SK-N-SH treated with all-trans-retinoic acid at 6 μM for 48 hours (cell line): ENCODE data around the gene LARGE1.

Experiments
- ATAC-seq: fragments of 200-7000 bp; cut with Tn5 transposase; 3 replicates; pipeline ENCODE4 v1.9.1; 2020; ENCODE audit warnings: mild to moderate bottlenecking, moderate library complexity
- ARNTL ChIP-seq: fragments of 450-650 bp; formaldehyde crosslinking; IDR thresholded peaks from 2 replicates; pipeline ENCODE4 v1.5.0; 2020; ENCODE audit warnings: low read depth, mild to moderate bottlenecking, moderate library complexity, borderline replicate concordance
- BACH2 ChIP-seq: fragments of 250-450 bp; sonication (Bioruptor Pico); IDR thresholded peaks from 2 replicates; pipeline ENCODE4 v1.9.0; 2021; ENCODE audit warnings: mild to moderate bottlenecking, borderline replicate concordance
- CREB5 ChIP-seq: fragments of 250-450 bp; sonication (Bioruptor Pico); IDR thresholded peaks from 2 replicates; pipeline ENCODE4 v1.5.1; 2020; ENCODE audit warnings: low read depth, mild to moderate bottlenecking, moderate library complexity
- CSDC2 ChIP-seq: fragments of 250-450 bp; sonication (Bioruptor Pico); IDR thresholded peaks from 2 replicates; pipeline ENCODE4 v1.5.0; 2020; ENCODE audit warnings: mild to moderate bottlenecking, moderate library complexity
- ISL1 ChIP-seq: fragments of 250-450 bp; sonication (Bioruptor Pico); IDR thresholded peaks from 2 replicates; pipeline ENCODE4 v2.1.2; 2022; ENCODE audit warnings: mild to moderate bottlenecking, moderate library complexity
- OSR1 ChIP-seq: fragments of 250-450 bp; sonication (Bioruptor Pico); IDR thresholded peaks from 2 replicates; pipeline ENCODE4 v1.8.0; 2022; ENCODE audit warnings: moderate library complexity, mild to moderate bottlenecking, inconsistent platforms
- PPARA ChIP-seq: fragments of 250-450 bp; sonication (Bioruptor Pico); IDR thresholded peaks from 2 replicates; pipeline ENCODE4 v1.5.0; 2020; ENCODE audit warnings: mild to moderate bottlenecking, borderline replicate concordance
- RARB ChIP-seq: fragments of 250-450 bp; sonication (Bioruptor Pico); IDR thresholded peaks from 2 replicates; pipeline ENCODE4 v1.8.0; 2021; ENCODE audit warnings: mild to moderate bottlenecking, moderate library complexity
- TCF4 ChIP-seq: fragments of 250-450 bp; sonication (Bioruptor Pico); IDR thresholded peaks from 2 replicates; pipeline ENCODE4 v1.8.0; 2021; ENCODE audit warnings: mild to moderate bottlenecking, moderate library complexity, borderline replicate concordance
- TOX ChIP-seq: fragments of 250-450 bp; sonication (Bioruptor Pico); IDR thresholded peaks from 2 replicates; pipeline ENCODE4 v1.8.0; 2021; ENCODE audit warnings: mild to moderate bottlenecking, moderate library complexity, borderline replicate concordance
- TSHZ2 ChIP-seq: fragments of 250-450 bp; sonication (Bioruptor Pico); IDR thresholded peaks from 2 replicates; pipeline ENCODE4 v1.5.0; 2020; ENCODE audit warnings: mild to moderate bottlenecking, moderate library complexity
- ZC3H10 ChIP-seq: fragments of 250-450 bp; sonication (Bioruptor Pico); IDR thresholded peaks from 2 replicates; pipeline ENCODE4 v1.5.1; 2021; ENCODE audit warnings: mild to moderate bottlenecking, moderate library complexity
- ZFP3 ChIP-seq: fragments of 250-450 bp; sonication (Bioruptor Pico); IDR thresholded peaks from 2 replicates; pipeline ENCODE4 v1.5.0; 2020; ENCODE audit warnings: mild to moderate bottlenecking, moderate library complexity
- ZFP30 ChIP-seq: fragments of 450-650 bp; formaldehyde crosslinking; IDR thresholded peaks from 2 replicates; pipeline ENCODE4 v1.5.0; 2022; ENCODE audit warnings: mild to moderate bottlenecking, moderate library complexity
- ZNF565 ChIP-seq: fragments of 450-650 bp; formaldehyde crosslinking; conservative IDR thresholded peaks from 2 replicates; pipeline ENCODE4 v1.5.0; 2020; ENCODE audit warnings: low read depth, mild to moderate bottlenecking, moderate library complexity
- ZNF70 ChIP-seq: fragments of 450-650 bp; formaldehyde crosslinking; IDR thresholded peaks from 2 replicates; pipeline ENCODE4 v1.5.0; 2020; ENCODE audit warnings: mild to moderate bottlenecking, moderate library complexity
- ZNF8 ChIP-seq: fragments of 450-650 bp; formaldehyde crosslinking; IDR thresholded peaks from 2 replicates; pipeline ENCODE4 v1.5.0; 2020; ENCODE audit warnings: mild to moderate bottlenecking, moderate library complexity
- TF ChIP-seq, protein P1 (sequence below): fragments of 250-450 bp; sonication (Bioruptor Pico); IDR thresholded peaks from 2 replicates; pipeline ENCODE4 v1.8.0; 2021; ENCODE audit warnings: low read depth, mild to moderate bottlenecking, moderate library complexity, borderline replicate concordance
- TF ChIP-seq, protein P2 (sequence below): fragments of 250-450 bp; sonication (Bioruptor Pico); IDR thresholded peaks from 2 replicates; pipeline ENCODE4 v1.8.0; 2020; ENCODE audit warnings: mild to moderate bottlenecking, moderate library complexity, borderline replicate concordance
- TF ChIP-seq, protein P3 (sequence below): fragments of 250-450 bp; sonication (Bioruptor Pico); IDR thresholded peaks from 2 replicates; pipeline ENCODE4 v1.5.1; 2021; ENCODE audit warnings: mild to moderate bottlenecking, moderate library complexity

Gene LARGE1

DNA sequence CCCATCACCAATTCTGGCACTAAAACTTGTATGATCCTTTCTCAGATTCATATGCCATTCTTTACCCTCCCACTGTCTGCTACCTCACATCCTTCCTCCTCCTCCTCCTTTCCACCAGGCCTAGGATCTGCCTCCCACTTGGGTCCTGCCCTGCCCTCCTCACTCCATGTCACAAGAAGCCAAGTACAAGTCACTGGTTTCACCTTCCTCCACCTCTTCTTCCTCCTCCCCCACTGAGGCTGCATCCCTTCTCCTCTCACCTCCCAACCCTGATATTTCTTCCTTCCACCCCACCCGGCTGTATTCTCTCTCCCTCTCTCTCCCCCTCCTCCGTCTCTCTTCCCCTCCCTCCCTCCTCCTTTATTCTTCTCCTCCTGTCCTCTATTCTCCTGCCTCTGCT, 46.6 kb downstream of the LARGE1 start:
- ATAC-seq = no peak
- TF ChIP-seq, protein P1, sequence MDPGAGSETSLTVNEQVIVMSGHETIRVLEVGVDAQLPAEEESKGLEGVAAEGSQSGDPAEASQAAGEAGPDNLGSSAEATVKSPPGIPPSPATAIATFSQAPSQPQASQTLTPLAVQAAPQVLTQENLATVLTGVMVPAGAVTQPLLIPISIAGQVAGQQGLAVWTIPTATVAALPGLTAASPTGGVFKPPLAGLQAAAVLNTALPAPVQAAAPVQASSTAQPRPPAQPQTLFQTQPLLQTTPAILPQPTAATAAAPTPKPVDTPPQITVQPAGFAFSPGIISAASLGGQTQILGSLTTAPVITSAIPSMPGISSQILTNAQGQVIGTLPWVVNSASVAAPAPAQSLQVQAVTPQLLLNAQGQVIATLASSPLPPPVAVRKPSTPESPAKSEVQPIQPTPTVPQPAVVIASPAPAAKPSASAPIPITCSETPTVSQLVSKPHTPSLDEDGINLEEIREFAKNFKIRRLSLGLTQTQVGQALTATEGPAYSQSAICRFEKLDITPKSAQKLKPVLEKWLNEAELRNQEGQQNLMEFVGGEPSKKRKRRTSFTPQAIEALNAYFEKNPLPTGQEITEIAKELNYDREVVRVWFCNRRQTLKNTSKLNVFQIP = no peak
- TF ChIP-seq CREB5 (CRISPR knock-in tag) (no peak), ZNF565 (CRISPR knock-in tag) (no peak), ZFP3 (CRISPR knock-in tag) (no peak), ZC3H10 (CRISPR knock-in tag) (no peak), ZNF70 (no peak), ZNF8 (no peak), OSR1 (CRISPR knock-in tag) (no peak), BACH2 (no peak), PPARA (CRISPR knock-in tag) (no peak), TSHZ2 (no peak), ZFP30 (CRISPR knock-in tag) (no peak), RARB (CRISPR knock-in tag) (no peak)
- TF ChIP-seq, protein P2, sequence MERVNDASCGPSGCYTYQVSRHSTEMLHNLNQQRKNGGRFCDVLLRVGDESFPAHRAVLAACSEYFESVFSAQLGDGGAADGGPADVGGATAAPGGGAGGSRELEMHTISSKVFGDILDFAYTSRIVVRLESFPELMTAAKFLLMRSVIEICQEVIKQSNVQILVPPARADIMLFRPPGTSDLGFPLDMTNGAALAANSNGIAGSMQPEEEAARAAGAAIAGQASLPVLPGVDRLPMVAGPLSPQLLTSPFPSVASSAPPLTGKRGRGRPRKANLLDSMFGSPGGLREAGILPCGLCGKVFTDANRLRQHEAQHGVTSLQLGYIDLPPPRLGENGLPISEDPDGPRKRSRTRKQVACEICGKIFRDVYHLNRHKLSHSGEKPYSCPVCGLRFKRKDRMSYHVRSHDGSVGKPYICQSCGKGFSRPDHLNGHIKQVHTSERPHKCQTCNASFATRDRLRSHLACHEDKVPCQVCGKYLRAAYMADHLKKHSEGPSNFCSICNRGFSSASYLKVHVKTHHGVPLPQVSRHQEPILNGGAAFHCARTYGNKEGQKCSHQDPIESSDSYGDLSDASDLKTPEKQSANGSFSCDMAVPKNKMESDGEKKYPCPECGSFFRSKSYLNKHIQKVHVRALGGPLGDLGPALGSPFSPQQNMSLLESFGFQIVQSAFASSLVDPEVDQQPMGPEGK = no peak
- TF ChIP-seq, protein P3, sequence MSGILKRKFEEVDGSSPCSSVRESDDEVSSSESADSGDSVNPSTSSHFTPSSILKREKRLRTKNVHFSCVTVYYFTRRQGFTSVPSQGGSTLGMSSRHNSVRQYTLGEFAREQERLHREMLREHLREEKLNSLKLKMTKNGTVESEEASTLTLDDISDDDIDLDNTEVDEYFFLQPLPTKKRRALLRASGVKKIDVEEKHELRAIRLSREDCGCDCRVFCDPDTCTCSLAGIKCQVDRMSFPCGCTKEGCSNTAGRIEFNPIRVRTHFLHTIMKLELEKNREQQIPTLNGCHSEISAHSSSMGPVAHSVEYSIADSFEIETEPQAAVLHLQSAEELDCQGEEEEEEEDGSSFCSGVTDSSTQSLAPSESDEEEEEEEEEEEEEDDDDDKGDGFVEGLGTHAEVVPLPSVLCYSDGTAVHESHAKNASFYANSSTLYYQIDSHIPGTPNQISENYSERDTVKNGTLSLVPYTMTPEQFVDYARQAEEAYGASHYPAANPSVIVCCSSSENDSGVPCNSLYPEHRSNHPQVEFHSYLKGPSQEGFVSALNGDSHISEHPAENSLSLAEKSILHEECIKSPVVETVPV (CRISPR knock-in tag) = no peak

GRCh38 chr22:33873186-33873585, 47.1 kb downstream of the LARGE1 start:
- ATAC-seq = no peak
- TF ChIP-seq, protein P2 = no peak
- TF ChIP-seq OSR1 (CRISPR knock-in tag) = no peak
- no peak for TF ChIP-seq TCF4 (CRISPR knock-in tag)

DNA sequence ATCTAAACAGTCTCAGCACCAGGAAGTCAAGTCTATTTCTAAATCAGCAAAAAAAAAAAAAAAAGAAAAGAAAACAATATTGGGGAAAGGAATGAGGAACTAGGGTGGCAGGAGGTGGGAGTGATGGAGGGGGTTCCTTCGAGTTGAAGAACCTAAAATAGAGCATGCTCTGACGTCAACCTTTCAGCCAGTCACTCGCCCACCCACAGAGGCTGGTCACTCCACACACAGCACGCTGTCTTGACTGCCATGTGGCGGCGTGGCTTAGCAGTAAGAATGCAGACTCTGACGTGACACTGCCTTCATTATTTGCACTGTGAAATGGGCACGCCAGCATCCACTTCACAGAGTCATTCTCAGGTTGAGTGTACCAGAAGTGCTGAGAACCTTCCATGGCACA, 48.3 kb downstream of the LARGE1 start:
- no peak for ATAC-seq
- no peak for TF ChIP-seq TOX (CRISPR knock-in tag)
- TF ChIP-seq ZC3H10 (CRISPR knock-in tag) = no peak
- TF ChIP-seq ARNTL (CRISPR knock-in tag) = no peak
- no peak for TF ChIP-seq BACH2
- no peak for TF ChIP-seq PPARA (CRISPR knock-in tag)
- no peak for TF ChIP-seq OSR1 (CRISPR knock-in tag)
- no peak for TF ChIP-seq ZNF8
- TF ChIP-seq, protein P3 (CRISPR knock-in tag) = no peak
- no peak for TF ChIP-seq CSDC2 (CRISPR knock-in tag)
- TF ChIP-seq, protein P2 = no peak
- TF ChIP-seq ZFP30 (CRISPR knock-in tag) = no peak
- no peak for TF ChIP-seq ZNF565 (CRISPR knock-in tag)
- no peak for TF ChIP-seq TCF4 (CRISPR knock-in tag)
- TF ChIP-seq CREB5 (CRISPR knock-in tag) = no peak
- TF ChIP-seq ISL1 (CRISPR knock-in tag) = no peak
- TF ChIP-seq, all 23 proteins: peak for 0
